Nephron (organoid): ENCODE measurements around the gene ABCA12.

Experiments used
- H3K27ac Mint-ChIP-seq, 3 experiments: 2 replicates each; pipeline ENCODE4 v1.8.0; 2020; ENCODE audit warnings: mixed read lengths in 3 of 3, mild to moderate bottlenecking in 2 of 3, moderate library complexity in 1 of 3
- H3K27me3 Mint-ChIP-seq: 2 replicates; pipeline ENCODE4 v1.8.0; 2021; ENCODE audit warnings: low read depth, mild to moderate bottlenecking, moderate library complexity, mixed read lengths
- H3K36me3 Mint-ChIP-seq: 2 replicates; pipeline ENCODE4 v1.8.0; 2020; ENCODE audit warnings: low read depth, mixed read lengths
- H3K4me1 Mint-ChIP-seq: 2 replicates; pipeline ENCODE4 v1.8.0; 2020; ENCODE audit warnings: mixed read lengths
- H3K4me3 Mint-ChIP-seq, 3 experiments: 2 replicates each; pipeline ENCODE4 v1.8.0; 2020; ENCODE audit warnings: mild to moderate bottlenecking in 3 of 3, mixed read lengths in 3 of 3, moderate library complexity in 2 of 3
- H3K9me3 Mint-ChIP-seq: 2 replicates; pipeline ENCODE4 v1.8.0; 2020; ENCODE audit warnings: mixed read lengths
- CTCF ChIP-seq, 3 experiments: fragments of 200-600 bp; sonication (generic); IDR thresholded peaks; one replicate each; pipeline ENCODE4 v1.5.0; 2021; ENCODE audit warnings: antibody characterized with exemption in 3 of 3; ENCODE audit not compliant: unreplicated experiment in 3 of 3

Gene ABCA12

GRCh38 chr2:214904176-214904575 lies 234.2 kb downstream of the ABCA12 start:
- Mint-ChIP-seq H3K27ac (no peak overlapping the region), H3K9me3 (no peaks in the 10 kb centered on the region), H3K4me1 (no peaks in the 10 kb centered on the region), H3K36me3 (no peaks in the 10 kb centered on the region), H3K4me3 (no peak overlapping the region), H3K27me3 (no peaks in the 10 kb centered on the region)
- TF ChIP-seq CTCF (IDR thresholded peaks at IDR 0.05; ENCODE audit: unreplicated experiment in 3 of 3): no peak

- H3K4me3 Mint-ChIP-seq: no peak overlapping the region
- no peak for TF ChIP-seq CTCF (IDR thresholded peaks at IDR 0.05; ENCODE audit: unreplicated experiment in 3 of 3)
- no peak overlapping the region for H3K27ac Mint-ChIP-seq
- no peaks in the 10 kb centered on the region for H3K36me3 Mint-ChIP-seq
- no peaks in the 10 kb centered on the region for H3K9me3 Mint-ChIP-seq
- H3K27me3 Mint-ChIP-seq: no peaks in the 10 kb centered on the region
- no peaks in the 10 kb centered on the region for H3K4me1 Mint-ChIP-seq
Measured at GRCh38 chr2:214902286-214902685, 236.1 kb downstream of the ABCA12 start.

- TF ChIP-seq CTCF (IDR thresholded peaks at IDR 0.05; ENCODE audit: unreplicated experiment in 3 of 3): no peak
- no peak overlapping the region for H3K27ac Mint-ChIP-seq
- H3K36me3 Mint-ChIP-seq: no peaks in the 10 kb centered on the region
- no peaks in the 10 kb centered on the region for H3K9me3 Mint-ChIP-seq
- no peaks in the 10 kb centered on the region for H3K4me1 Mint-ChIP-seq
- H3K4me3 Mint-ChIP-seq: no peak overlapping the region
- H3K27me3 Mint-ChIP-seq: no peaks in the 10 kb centered on the region
Measured at GRCh38 chr2:214899751-214900150, 238.7 kb downstream of the ABCA12 start.

- Mint-ChIP-seq H3K27me3 (peaks cover 4% of the 10 kb centered on the region), H3K4me3 (no peak overlapping the region), H3K9me3 (peaks cover 3% of the 10 kb centered on the region), H3K4me1 (no peaks in the 10 kb centered on the region), H3K36me3 (no peaks in the 10 kb centered on the region), H3K27ac (no peak overlapping the region)
- no peak for TF ChIP-seq CTCF (IDR thresholded peaks at IDR 0.05; ENCODE audit: unreplicated experiment in 3 of 3)
Measured at GRCh38 chr2:214896274-214896673, 242.2 kb downstream of the ABCA12 start.

GRCh38 chr2:214895469-214895868 lies 243.0 kb downstream of the ABCA12 start:
- H3K36me3 Mint-ChIP-seq: no peaks in the 10 kb centered on the region
- TF ChIP-seq CTCF (IDR thresholded peaks at IDR 0.05; ENCODE audit: unreplicated experiment in 3 of 3): no peak
- H3K4me1 Mint-ChIP-seq: no peaks in the 10 kb centered on the region
- no peak overlapping the region for H3K27ac Mint-ChIP-seq
- no peak overlapping the region for H3K4me3 Mint-ChIP-seq
- peaks cover 4% of the 10 kb centered on the region for H3K27me3 Mint-ChIP-seq
- peaks cover 3% of the 10 kb centered on the region for H3K9me3 Mint-ChIP-seq

- Mint-ChIP-seq H3K9me3 (peaks cover 3% of the 10 kb centered on the region), H3K27me3 (no peaks in the 10 kb centered on the region), H3K4me3 (no peak overlapping the region), H3K36me3 (no peaks in the 10 kb centered on the region), H3K27ac (no peak overlapping the region), H3K4me1 (no peaks in the 10 kb centered on the region)
- TF ChIP-seq CTCF (IDR thresholded peaks at IDR 0.05; ENCODE audit: unreplicated experiment in 3 of 3): no peak
Measured at GRCh38 chr2:214889301-214889700, 249.1 kb downstream of the ABCA12 start.
